Panc1 (cell line): ENCODE measurements around the gene CHI3L1.

Source experiments
- CTCF ChIP-seq: fragments of 450-650 bp; IDR thresholded peaks from 2 replicates; pipeline ENCODE4 v1.5.1; 2017; ENCODE audit warnings: mild to moderate bottlenecking
- POLR2AphosphoS5 ChIP-seq: IDR thresholded peaks from 2 replicates; pipeline ENCODE4 v1.6.1; 2012; ENCODE audit warnings: mild to moderate bottlenecking, low read depth, low read length, moderate library complexity

GRCh38 chr1:203169770-203170520 is 16.6 kb downstream of the CHI3L1 start:
- TF ChIP-seq CTCF (no peak), POLR2AphosphoS5 (no peak)
